NB4 (cell line): ENCODE results near the gene HNRNPU.
"Not testable (repeated sequence)": the region's sequence is repeated elsewhere in the genome, so short reads cannot be mapped to it uniquely, and the experiment has no call there.

Experiments
- DNase-seq: peaks from one replicate; pipeline ENCODE4 v3.0.0; 2010; ENCODE audit warnings: low read depth
- H3K4me3 ChIP-seq: one replicate; pipeline ENCODE4 v1.5.1; 2011; ENCODE audit warnings: mild to moderate bottlenecking, low read depth, low read length, moderate library complexity
- CTCF ChIP-seq: IDR thresholded peaks from one replicate; pipeline ENCODE4 v1.5.1; 2012; ENCODE audit warnings: low read depth, low read length
- MAX ChIP-seq: IDR thresholded peaks from 2 replicates; pipeline ENCODE4 v1.6.1; 2011; ENCODE audit warnings: low read depth, low read length
- MYC ChIP-seq: IDR thresholded peaks from 2 replicates; pipeline ENCODE4 v1.6.1; 2011; ENCODE audit warnings: low read depth, low read length
- POLR2A ChIP-seq: IDR thresholded peaks from 2 replicates; pipeline ENCODE4 v1.6.1; 2011; ENCODE audit warnings: mild to moderate bottlenecking; ENCODE audit not compliant: insufficient read length; ENCODE audit errors: extremely low read depth

The HNRNPU gene

GRCh38 chr1:244833734-244834542, 30.4 kb downstream of the HNRNPU start:
- peak; percentile 83 for DNase-seq
- peak overlapping the region; percentile 74 for H3K4me3 ChIP-seq
- TF ChIP-seq POLR2A (peak; percentile 30), MAX (no peak), CTCF (peak; percentile 33), MYC (no peak)

- not testable (repeated sequence) for DNase-seq
- H3K4me3 ChIP-seq = peak overlapping the region; percentile 74
These were observed 31.1 kb downstream of the HNRNPU start for GRCh38 chr1:244833260-244833659.

- DNase-seq = no peak
- no peak for TF ChIP-seq MYC
- TF ChIP-seq POLR2A = no peak
- no peak for TF ChIP-seq CTCF
- no peak for TF ChIP-seq MAX
- no peak overlapping the region for H3K4me3 ChIP-seq
These were observed 33.7 kb downstream of the HNRNPU start for GRCh38 chr1:244830639-244831038.

GRCh38 chr1:244826712-244827111, 37.6 kb downstream of the HNRNPU start:
- no peak for DNase-seq
- TF ChIP-seq CTCF = no peak
- TF ChIP-seq POLR2A = no peak
- TF ChIP-seq MYC = no peak
- TF ChIP-seq MAX = no peak
- no peak overlapping the region for H3K4me3 ChIP-seq

GRCh38 chr1:244822878-244823277, 41.5 kb downstream of the HNRNPU start:
- no peak for DNase-seq
- no peak for TF ChIP-seq MYC
- no peak for TF ChIP-seq CTCF
- no peak for TF ChIP-seq POLR2A
- TF ChIP-seq MAX = no peak

GRCh38 chr1:244821134-244821533, 43.2 kb downstream of the HNRNPU start:
- no peak for DNase-seq

More at GRCh38 chr1:244822878-244823277, 41.5 kb downstream of the HNRNPU start:
- no peak overlapping the region for H3K4me3 ChIP-seq

More at GRCh38 chr1:244821134-244821533, 43.2 kb downstream of the HNRNPU start:
- no peak for TF ChIP-seq MAX
- no peak for TF ChIP-seq CTCF
- no peak for TF ChIP-seq MYC
- TF ChIP-seq POLR2A = no peak
- no peak overlapping the region for H3K4me3 ChIP-seq
